CD4-positive, CD25-positive, alpha-beta regulatory T cell (primary cell): Measurements from ENCODE around the gene CATSPER3. TPM values are rescaled to one million over a fixed set of nuclear protein-coding genes. Genes with fewer than 3 reads are reported as not detected.
A peak's percentile ranks its signal among the peaks of the same experiment; 100 is the strongest.

Source experiments
- ATAC-seq, 2 donors: fragments of 150-1000 bp; cut with Tn5 transposase; one replicate each; pipeline ENCODE4 v1.10.0; 2021; ENCODE audit warnings: low read depth in 2 of 2, moderate number of reproducible peaks in 2 of 2, moderate library complexity in 1 of 2
- DNase-seq, 3 donors: peaks; one replicate each; pipeline versions ENCODE4 v3.0.0 to v3.0.0-alpha.2; 2012 to 2022; ENCODE audit warnings: mixed read lengths in 1 of 3
- H3K27ac ChIP-seq: one replicate; pipeline ENCODE4 v1.7.0; 2013; ENCODE audit warnings: mild to moderate bottlenecking, low read length; ENCODE audit not compliant: insufficient read depth, poor library complexity, severe bottlenecking
- H3K27me3 ChIP-seq: one replicate; pipeline ENCODE4 v1.7.0; 2013; ENCODE audit warnings: low read length; ENCODE audit not compliant: control insufficient read depth, insufficient read depth
- H3K36me3 ChIP-seq: one replicate; pipeline ENCODE4 v1.7.0; 2013; ENCODE audit warnings: mild to moderate bottlenecking, low read length, moderate library complexity; ENCODE audit not compliant: control insufficient read depth, insufficient read depth
- H3K4me1 ChIP-seq: 2 replicates; pipeline ENCODE4 v1.7.0; 2013; ENCODE audit warnings: mild to moderate bottlenecking, low read length; ENCODE audit not compliant: insufficient read depth, control insufficient read depth, poor library complexity, severe bottlenecking
- H3K4me3 ChIP-seq: one replicate; pipeline ENCODE4 v1.7.0; 2013; ENCODE audit warnings: low read depth, mild to moderate bottlenecking, low read length, moderate library complexity
- H3K9me3 ChIP-seq, 2 experiments: 1 replicate in 1 of 2; 2 replicates in 1 of 2; pipeline ENCODE4 v1.7.0; 2013; ENCODE audit warnings: low read length in 2 of 2, mild to moderate bottlenecking in 1 of 2, moderate library complexity in 1 of 2; ENCODE audit not compliant: control insufficient read depth in 2 of 2
- H3K27ac Mint-ChIP-seq, 3 donors: one replicate each; pipeline ENCODE4 v1.8.0; 2020 to 2022; ENCODE audit warnings: mild to moderate bottlenecking in 3 of 3, mixed read lengths in 3 of 3, moderate library complexity in 2 of 3
- H3K27me3 Mint-ChIP-seq: one replicate; pipeline ENCODE4 v1.8.0; 2022; ENCODE audit warnings: mild to moderate bottlenecking, mixed read lengths
- H3K36me3 Mint-ChIP-seq: one replicate; pipeline ENCODE4 v1.8.0; 2020; ENCODE audit warnings: mixed read lengths
- H3K4me1 Mint-ChIP-seq, 4 donors: one replicate each; pipeline ENCODE4 v1.8.0; 2020 to 2022; ENCODE audit warnings: mixed read lengths in 4 of 4, mild to moderate bottlenecking in 1 of 4
- H3K4me3 Mint-ChIP-seq, 4 donors: one replicate each; pipeline ENCODE4 v1.8.0; 2020 to 2022; ENCODE audit warnings: mild to moderate bottlenecking in 4 of 4, mixed read lengths in 4 of 4, moderate library complexity in 3 of 4
- H3K9me3 Mint-ChIP-seq, 7 donors: one replicate each; pipeline ENCODE4 v1.8.0; 2020 to 2022; ENCODE audit warnings: mixed read lengths in 7 of 7, mild to moderate bottlenecking in 3 of 7, moderate library complexity in 2 of 7
- polyA plus RNA-seq, 4 donors: library from polyadenylated mRNA; unstranded; fragments of 300-500 nt; fragmentation: Illumina TruSeq; gene quantifications; one replicate each; pipeline ENCODE4 v1.2.3, GENCODE V29; 2021
- total RNA-seq: library from RNA; stranded (reverse); gene quantifications from one replicate; pipeline ENCODE4 v1.2.3, GENCODE V29; 2022

The CATSPER3 gene
- total and polyA plus RNA-seq, 5 donors from 2014 or later, result 0.34 to 1.3 (median 0.37) TPM

GRCh38 chr5:135028791-135029476, 61.2 kb downstream of the CATSPER3 start:
- H3K4me3 Mint-ChIP-seq, result peak overlapping the region in 2 of 4 donors; percentile 5 to 31
- Histone ChIP-seq H3K4me1 (peaks cover 13% of the 10 kb centered on the region), H3K27ac (no peak overlapping the region), H3K36me3 (no peaks in the 10 kb centered on the region), H3K27me3 (peaks cover 17% of the 10 kb centered on the region), H3K4me3 (no peak overlapping the region), H3K9me3 (no peaks in the 10 kb centered on the region)
- ATAC-seq (no peak), DNase-seq (no peak)
- H3K27ac Mint-ChIP-seq, result no peak overlapping the region
- peaks cover 11 to 35% (median 24%) of the 10 kb centered on the region in 4 donors for H3K4me1 Mint-ChIP-seq
- H3K36me3 Mint-ChIP-seq, result no peaks in the 10 kb centered on the region
- peaks cover 0 to 14% (median 0%) of the 10 kb centered on the region in 7 donors for H3K9me3 Mint-ChIP-seq
- peaks cover 67% of the 10 kb centered on the region for H3K27me3 Mint-ChIP-seq

- DNase-seq (no peak), ATAC-seq (no peak)
- H3K9me3 Mint-ChIP-seq, result peaks cover 0 to 14% (median 0%) of the 10 kb centered on the region in 7 donors
- Histone ChIP-seq H3K36me3 (no peaks in the 10 kb centered on the region), H3K27ac (no peak overlapping the region), H3K4me3 (no peak overlapping the region), H3K9me3 (no peaks in the 10 kb centered on the region), H3K27me3 (peaks cover 17% of the 10 kb centered on the region), H3K4me1 (peaks cover 13% of the 10 kb centered on the region)
- peaks cover 69% of the 10 kb centered on the region for H3K27me3 Mint-ChIP-seq
- H3K4me3 Mint-ChIP-seq, result peak overlapping the region in 3 of 4 donors; percentile 5 to 31 (median 21)
- H3K4me1 Mint-ChIP-seq, result peaks cover 11 to 37% (median 25%) of the 10 kb centered on the region in 4 donors
- H3K36me3 Mint-ChIP-seq, result no peaks in the 10 kb centered on the region
- H3K27ac Mint-ChIP-seq, result no peak overlapping the region
These were observed 61.9 kb downstream of the CATSPER3 start for GRCh38 chr5:135029477-135030122.

DNA sequence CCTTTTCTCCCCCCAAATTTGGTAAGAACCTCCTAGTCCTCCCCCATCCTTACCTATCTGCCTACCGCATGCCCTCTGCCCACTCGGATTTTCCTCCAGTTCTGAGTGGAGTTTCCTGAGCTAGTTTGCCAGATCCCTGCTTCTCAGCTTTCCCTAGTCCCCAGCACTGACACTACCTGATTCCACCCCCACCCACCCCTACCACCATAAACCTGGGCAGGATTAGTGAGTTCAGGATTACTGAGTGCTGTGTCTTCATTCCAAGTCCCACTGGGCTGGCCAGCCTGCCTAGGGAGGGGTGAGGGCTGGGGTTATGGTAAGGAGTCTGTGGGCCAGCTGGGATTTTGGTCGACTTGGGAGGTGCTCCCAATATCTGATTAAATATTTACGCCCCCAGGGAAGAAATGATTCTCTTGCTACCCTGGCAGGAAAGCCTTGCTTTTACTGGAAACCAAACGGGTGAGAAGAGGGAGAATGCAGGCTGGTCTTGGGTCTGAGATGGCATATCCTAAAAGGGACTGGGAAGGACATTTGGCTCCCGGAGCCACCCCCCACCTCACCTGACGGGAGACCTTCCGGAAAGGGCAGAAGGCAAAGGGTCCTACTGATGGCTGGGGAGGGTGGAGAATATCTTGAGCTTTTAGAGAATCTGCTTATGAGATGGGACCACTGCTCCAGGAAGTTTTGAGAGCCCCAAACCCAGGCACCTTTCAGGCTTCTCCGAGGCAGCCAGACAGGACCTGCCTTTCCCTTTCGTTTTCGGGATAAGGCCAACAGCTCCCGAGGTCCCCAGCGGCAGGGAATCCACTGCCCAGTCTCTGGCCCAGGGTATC, 62.6 kb downstream of the CATSPER3 start:
- Histone ChIP-seq H3K27me3 (peaks cover 20% of the 10 kb centered on the region), H3K4me3 (no peak overlapping the region), H3K4me1 (peaks cover 13% of the 10 kb centered on the region), H3K36me3 (no peaks in the 10 kb centered on the region), H3K9me3 (no peaks in the 10 kb centered on the region), H3K27ac (no peak overlapping the region)
- H3K36me3 Mint-ChIP-seq, result no peaks in the 10 kb centered on the region
- peaks cover 11 to 44% (median 27%) of the 10 kb centered on the region in 4 donors for H3K4me1 Mint-ChIP-seq
- H3K9me3 Mint-ChIP-seq, result peaks cover 0 to 14% (median 0%) of the 10 kb centered on the region in 7 donors
- H3K4me3 Mint-ChIP-seq, result peak overlapping the region in 2 of 4 donors; percentile 21 to 63
- H3K27ac Mint-ChIP-seq, result no peak overlapping the region
- no peak for ATAC-seq
- peaks cover 73% of the 10 kb centered on the region for H3K27me3 Mint-ChIP-seq
- DNase-seq, result no peak

DNA sequence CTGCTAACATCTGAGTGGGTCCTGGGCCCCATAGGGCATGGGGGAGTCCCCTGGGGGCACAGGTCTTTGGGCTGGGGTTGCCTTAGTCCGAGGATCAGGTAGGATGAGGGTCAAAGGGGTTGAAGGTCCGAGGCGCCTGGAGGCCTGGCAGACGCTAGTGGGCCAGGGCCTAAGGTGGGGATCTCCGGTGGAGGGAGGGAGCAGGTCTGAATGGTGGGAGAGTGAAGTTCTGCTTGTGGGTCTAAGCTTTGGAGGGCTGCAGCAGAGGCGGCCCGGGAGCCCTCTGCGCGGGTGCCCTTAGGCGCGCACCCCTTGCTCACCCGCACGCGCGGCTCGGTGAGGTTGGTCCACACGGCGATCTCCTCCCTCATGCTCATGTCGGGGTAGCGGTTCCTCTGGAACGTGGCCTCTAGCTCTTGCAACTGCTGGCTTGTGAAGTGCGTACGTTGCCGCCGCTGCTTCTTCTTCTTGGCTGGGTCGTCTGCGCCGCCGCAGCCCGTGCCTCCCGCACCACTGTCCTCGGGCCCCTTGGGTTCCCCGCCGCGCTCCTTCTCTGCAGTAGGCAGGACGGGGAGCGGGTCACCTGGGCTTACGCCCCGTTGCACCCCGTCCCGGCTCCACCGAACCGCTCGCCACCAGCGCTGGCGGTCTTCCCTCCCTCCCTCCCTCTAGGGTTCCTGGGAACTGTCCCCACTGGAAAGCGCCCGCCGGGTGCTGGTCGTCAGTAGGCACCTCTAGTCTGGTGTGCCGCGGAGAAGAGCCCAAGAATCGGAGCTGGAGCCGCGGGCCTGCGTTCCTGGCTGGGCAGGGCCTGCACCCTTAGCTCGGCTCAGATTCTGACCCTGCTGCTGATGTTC, 63.5 kb downstream of the CATSPER3 start:
- DNase-seq (peak in 1 of 3 donors; percentile 29), ATAC-seq (peak in 1 of 2 donors; percentile 18)
- Mint-ChIP-seq H3K4me1 (peaks cover 11 to 45% (median 29%) of the 10 kb centered on the region in 4 donors), H3K27ac (no peak overlapping the region), H3K9me3 (peaks cover 0 to 15% (median 0%) of the 10 kb centered on the region in 7 donors), H3K4me3 (peak overlapping the region in 3 of 4 donors; percentile 46 to 68 (median 63)), H3K27me3 (peaks cover 70% of the 10 kb centered on the region), H3K36me3 (no peaks in the 10 kb centered on the region)
- no peaks in the 10 kb centered on the region for H3K9me3 ChIP-seq
- H3K36me3 ChIP-seq, result no peaks in the 10 kb centered on the region
- no peak overlapping the region for H3K27ac ChIP-seq
- H3K27me3 ChIP-seq, result peaks cover 24% of the 10 kb centered on the region
- peaks cover 13% of the 10 kb centered on the region for H3K4me1 ChIP-seq
- no peak overlapping the region for H3K4me3 ChIP-seq

- peaks cover 13% of the 10 kb centered on the region for H3K4me1 ChIP-seq
- H3K4me3 ChIP-seq, result no peak overlapping the region
- no peaks in the 10 kb centered on the region for H3K9me3 ChIP-seq
- peaks cover 0 to 15% (median 0%) of the 10 kb centered on the region in 7 donors for H3K9me3 Mint-ChIP-seq
- no peaks in the 10 kb centered on the region for H3K36me3 ChIP-seq
- ATAC-seq (no peak), DNase-seq (no peak)
- peaks cover 71% of the 10 kb centered on the region for H3K27me3 Mint-ChIP-seq
- peak overlapping the region; percentile 22 to 70 (median 64) for H3K4me3 Mint-ChIP-seq
- H3K36me3 Mint-ChIP-seq, result no peaks in the 10 kb centered on the region
- peaks cover 30% of the 10 kb centered on the region for H3K27me3 ChIP-seq
- H3K27ac ChIP-seq, result no peak overlapping the region
- H3K4me1 Mint-ChIP-seq, result peaks cover 11 to 46% (median 29%) of the 10 kb centered on the region in 4 donors
- H3K27ac Mint-ChIP-seq, result no peak overlapping the region
These were observed 64.3 kb downstream of the CATSPER3 start for GRCh38 chr5:135031813-135032694.

GRCh38 chr5:135032695-135032998, 64.9 kb downstream of the CATSPER3 start:
- H3K4me3 ChIP-seq, result no peak overlapping the region
- H3K9me3 ChIP-seq, result no peaks in the 10 kb centered on the region

More at GRCh38 chr5:135032695-135032998, 64.9 kb downstream of the CATSPER3 start:
- DNase-seq (no peak), ATAC-seq (no peak)
- Mint-ChIP-seq H3K4me3 (peak overlapping the region; percentile 38 to 70 (median 68)), H3K27me3 (peaks cover 71% of the 10 kb centered on the region), H3K9me3 (peaks cover 0 to 15% (median 0%) of the 10 kb centered on the region in 7 donors), H3K27ac (no peak overlapping the region), H3K36me3 (no peaks in the 10 kb centered on the region), H3K4me1 (peaks cover 11 to 46% (median 29%) of the 10 kb centered on the region in 4 donors)
- no peaks in the 10 kb centered on the region for H3K36me3 ChIP-seq
- H3K27ac ChIP-seq, result no peak overlapping the region
- peaks cover 35% of the 10 kb centered on the region for H3K27me3 ChIP-seq
- peaks cover 13% of the 10 kb centered on the region for H3K4me1 ChIP-seq
